GM12878 (cell line): ENCODE measurements around the gene HIGD2B. TPM values are rescaled to one million over a fixed set of nuclear protein-coding genes. Genes with fewer than 3 reads are reported as not detected.
"Not testable (repeated sequence)": the region's sequence is repeated elsewhere in the genome, so short reads cannot be mapped to it uniquely, and the experiment has no call there.

Experiments used
- ATAC-seq: fragments of 200-7000 bp; cut with Tn5 transposase; 3 replicates; pipeline ENCODE4 v1.9.1; 2020; ENCODE audit warnings: mild to moderate bottlenecking, moderate library complexity
- BruUV-seq: library from RNA; stranded (reverse); fragments of 400-500 nt; replicated peaks from 2 replicates; lab custom pipeline; 2021; lab: Mats Ljungman, UMichigan
- CTCF ChIA-PET: fragments of 300-600 bp; sonication (Branson Sonifier 250); formaldehyde crosslinking; extraction: SDS; loops from one replicate; lab custom pipeline; 2021; ENCODE audit warnings: inconsistent platforms; lab: Yijun Ruan, JAX
- POLR2A ChIA-PET: fragments of 350-600 bp; formaldehyde crosslinking; extraction: SDS; loops from one replicate; lab custom pipeline; 2021; ENCODE audit warnings: inconsistent platforms; lab: Charles Lee
- RAD21 ChIA-PET: fragments of 300-600 bp; sonication (Branson Sonifier 250); formaldehyde crosslinking; loops from one replicate; lab custom pipeline; 2023; ENCODE audit warnings: antibody characterized with exemption; ENCODE audit not compliant: unreplicated experiment; lab: Charles Lee
- SMC1A ChIA-PET: fragments of 300-600 bp; sonication (Branson Sonifier 250); formaldehyde crosslinking; loops from one replicate; lab custom pipeline; 2023; ENCODE audit not compliant: unreplicated experiment, uncharacterized antibody; lab: Charles Lee
- DNase-seq: peaks from one replicate; pipeline ENCODE4 v3.0.0-alpha.2; 2011; ENCODE audit warnings: low read depth, low spot score
- FAIRE-seq: peaks from 3 replicates; lab custom pipeline; 2011; peaks lifted over from hg19 to GRCh38; lab: Jason Lieb, UNC
- H2AFZ ChIP-seq: 2 replicates; pipeline ENCODE4 v1.6.0; 2011; ENCODE audit warnings: low read depth, low read length, control low read depth; ENCODE audit not compliant: control insufficient read depth
- H3K27ac ChIP-seq: 2 replicates; pipeline ENCODE4 v1.5.1; 2011; ENCODE audit warnings: control low read depth; ENCODE audit not compliant: control insufficient read depth, insufficient read depth
- H3K27me3 ChIP-seq, 2 experiments: replicated peaks in 1 of 2; 2 replicates each; pipeline versions ENCODE4 v1.6.0 to v1.6.1; 2011; ENCODE audit warnings: low read length in 1 of 2; ENCODE audit not compliant: control insufficient read depth in 2 of 2, insufficient read depth in 2 of 2
- H3K36me3 ChIP-seq, 2 experiments: 2 replicates each; pipeline ENCODE4 v1.5.1; 2011; ENCODE audit warnings: low read length in 1 of 2; ENCODE audit not compliant: control insufficient read depth in 2 of 2, insufficient read depth in 2 of 2
- H3K4me1 ChIP-seq: 2 replicates; pipeline ENCODE4 v1.6.1; 2011; ENCODE audit warnings: mild to moderate bottlenecking, low read length, moderate library complexity, mixed read lengths; ENCODE audit not compliant: control insufficient read depth, insufficient read depth
- H3K4me2 ChIP-seq: 2 replicates; pipeline ENCODE4 v1.6.0; 2011; ENCODE audit warnings: control low read depth; ENCODE audit not compliant: control insufficient read depth, insufficient read depth
- H3K4me3 ChIP-seq: fragments of 200-600 bp; sonication (generic); 2 replicates; pipeline ENCODE4 v1.5.1; 2016
- H3K79me2 ChIP-seq: 2 replicates; pipeline ENCODE4 v1.6.0; 2011; ENCODE audit warnings: low read length; ENCODE audit not compliant: control insufficient read depth, insufficient read depth
- H3K9ac ChIP-seq: 2 replicates; pipeline ENCODE4 v1.8.0; 2011; ENCODE audit warnings: low read length, control low read depth, mixed read lengths; ENCODE audit not compliant: control insufficient read depth, insufficient read depth
- H3K9me3 ChIP-seq: replicated peaks from 3 replicates; pipeline ENCODE4 v1.5.1; 2011; ENCODE audit warnings: mild to moderate bottlenecking, low read length; ENCODE audit not compliant: control insufficient read depth, insufficient read depth
- H4K20me1 ChIP-seq: 2 replicates; pipeline ENCODE4 v1.6.0; 2011; ENCODE audit not compliant: control insufficient read depth, insufficient read depth
- WGBS: methylation state at CpG from one replicate; pipeline ENCODE4 v1.1.6; 2016; ENCODE audit warnings: low lambda C conversion rate; ENCODE audit not compliant: insufficient replicate concordance, insufficient coverage; ENCODE audit errors: missing lambda C conversion rate; 5-methylcytosine and 5-hydroxymethylcytosine counted together
- in situ Hi-C: fragments of 300-500 bp; cut with MboI; formaldehyde crosslinking; loops from 9 replicates; pipeline ENCODE4 v1.14.3; 2018; ENCODE audit warnings: mixed read lengths
- intact Hi-C: fragments of 100-400 bp; cut with micrococcal nuclease; formaldehyde crosslinking; loops from one replicate; pipeline ENCODE4 v1.14.2; 2022; ENCODE audit not compliant: unreplicated experiment
- polyA plus RNA-seq, 11 experiments: library from polyadenylated mRNA; depleted of rRNA in 4 of 11; unstranded in 6 of 11; stranded (reverse) in 5 of 11; fragments of >200 nt; fragmentation: Nextera tagmentation in 4 of 11; fragmentation: Illumina TruSeq in 1 of 11; extraction: Ambion mirVana in 4 of 11; extraction: Trizol in 1 of 11; gene quantifications; 1 replicate in 1 of 11; 2 replicates in 10 of 11; pipeline versions ENCODE4 v1.2.1 to v1.2.3, GENCODE V29; 2011 to 2016; ENCODE audit warnings: inconsistent platforms in 2 of 11, missing spikeins in 2 of 11, low read depth in 1 of 11
- total RNA-seq, 4 experiments: library from RNA; depleted of rRNA in 3 of 4; stranded (reverse); fragments of >200 nt in 3 of 4; fragmentation: Illumina TruSeq in 1 of 4; extraction: Trizol in 1 of 4; gene quantifications; 2 replicates each; pipeline versions ENCODE4 v1.2.1 to v1.2.3, GENCODE V29; 2013 to 2021

HIGD2B gene
- total and polyA plus RNA-seq, 10 of the 15 experiments (the other 5 are each of a cell fraction or from before 2014, with no cell fraction given) = 0.10 to 0.56 TPM; not detected in 8

DNA sequence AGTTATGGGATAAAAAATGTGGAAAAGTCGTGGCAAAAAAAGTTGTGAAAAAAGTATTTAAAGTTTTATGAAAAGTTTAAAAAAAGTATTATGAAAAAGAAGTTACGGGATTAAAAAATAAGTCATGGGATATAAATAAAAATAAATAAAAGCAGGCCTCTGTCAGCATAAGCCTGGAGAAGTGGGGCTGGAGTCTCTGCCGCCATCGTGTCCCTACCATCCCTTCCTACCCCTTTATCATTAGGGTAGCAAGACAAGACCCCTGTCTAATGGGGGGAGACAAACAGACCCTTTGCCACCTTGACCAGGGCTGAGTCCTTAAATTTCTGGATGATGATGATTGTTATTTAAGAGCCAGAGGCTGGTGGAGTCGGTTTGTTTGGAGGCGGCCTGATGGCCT lies 16.2 kb downstream of the HIGD2B start:
- BruUV-seq, H3K79me2 ChIP-seq, H3K27me3 ChIP-seq, H2AFZ ChIP-seq, H3K9me3 ChIP-seq, H3K4me1 ChIP-seq, H3K27ac ChIP-seq, DNase-seq, H4K20me1 ChIP-seq, CTCF ChIA-PET, FAIRE-seq, intact Hi-C loops, H3K36me3 ChIP-seq, H3K4me3 ChIP-seq, RAD21 ChIA-PET, H3K9ac ChIP-seq, H3K4me2 ChIP-seq, SMC1A ChIA-PET, ATAC-seq, POLR2A ChIA-PET: not testable (repeated sequence)
- 69% methylated on average over 3 of the region's 6 CpGs for WGBS
- in situ Hi-C loops = loop anchor here (5.0 to 10.0 kb wide), 5 partner anchors 43 to 358 kb away; partner anchors contain the start of gene ARIH1

DNA sequence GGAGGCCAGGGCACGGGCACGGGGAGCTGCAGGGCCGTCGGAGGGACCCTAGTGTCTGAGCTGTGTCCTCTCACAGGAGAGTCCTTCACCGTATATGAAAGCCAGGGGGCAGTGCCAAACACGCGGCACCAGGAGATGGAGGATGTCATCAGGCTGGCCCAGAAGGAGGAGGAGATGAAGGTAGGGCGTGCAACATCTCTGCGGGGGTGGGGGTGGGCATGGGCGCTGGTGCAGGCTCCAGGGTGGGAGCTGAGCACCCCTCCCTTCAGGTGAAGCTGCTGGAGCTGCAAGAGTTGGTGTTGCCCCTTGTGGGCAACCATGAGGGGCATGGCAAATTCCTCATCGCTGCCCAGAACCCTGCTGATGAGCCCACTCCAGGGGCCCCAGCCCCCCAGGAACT lies 20.3 kb downstream of the HIGD2B start:
- in situ Hi-C loops, H2AFZ ChIP-seq, H3K4me1 ChIP-seq, DNase-seq, CTCF ChIA-PET, H4K20me1 ChIP-seq, H3K4me3 ChIP-seq, RAD21 ChIA-PET, H3K27ac ChIP-seq, H3K9me3 ChIP-seq, H3K36me3 ChIP-seq, FAIRE-seq, H3K4me2 ChIP-seq, ATAC-seq, BruUV-seq, intact Hi-C loops, H3K79me2 ChIP-seq, H3K9ac ChIP-seq, SMC1A ChIA-PET, POLR2A ChIA-PET, H3K27me3 ChIP-seq: not testable (repeated sequence)
- 32% methylated on average over 5 of the region's 11 CpGs for WGBS

DNA sequence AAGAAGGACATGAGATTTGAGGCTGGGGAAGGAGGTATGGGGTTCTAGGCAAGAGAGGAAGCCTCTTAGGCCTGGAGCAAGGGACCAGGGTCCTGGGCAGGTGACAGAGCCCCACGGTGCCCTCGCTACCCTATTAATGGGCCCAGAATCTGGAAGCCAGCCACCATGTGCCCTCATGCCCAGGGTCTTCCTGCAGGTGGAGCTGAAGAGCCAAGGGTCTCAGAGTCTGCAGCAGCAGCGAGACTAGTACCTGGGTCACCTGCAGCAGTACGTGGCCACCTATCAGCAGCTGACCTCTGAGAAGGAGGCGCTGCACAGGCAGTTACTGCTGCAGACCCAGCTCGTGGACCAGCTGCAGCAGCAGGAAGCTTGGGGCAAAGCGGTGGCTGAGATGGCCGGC lies 22.1 kb downstream of the HIGD2B start:
- H3K9me3 ChIP-seq, H3K4me2 ChIP-seq, DNase-seq, SMC1A ChIA-PET, ATAC-seq, H3K27me3 ChIP-seq, H3K4me1 ChIP-seq, H3K36me3 ChIP-seq, in situ Hi-C loops, H3K4me3 ChIP-seq, CTCF ChIA-PET, H3K27ac ChIP-seq, H2AFZ ChIP-seq, intact Hi-C loops, FAIRE-seq, H4K20me1 ChIP-seq, H3K9ac ChIP-seq, H3K79me2 ChIP-seq, BruUV-seq, POLR2A ChIA-PET, RAD21 ChIA-PET: not testable (repeated sequence)
- WGBS = 20% methylated on average over 2 of the region's 8 CpGs

DNA sequence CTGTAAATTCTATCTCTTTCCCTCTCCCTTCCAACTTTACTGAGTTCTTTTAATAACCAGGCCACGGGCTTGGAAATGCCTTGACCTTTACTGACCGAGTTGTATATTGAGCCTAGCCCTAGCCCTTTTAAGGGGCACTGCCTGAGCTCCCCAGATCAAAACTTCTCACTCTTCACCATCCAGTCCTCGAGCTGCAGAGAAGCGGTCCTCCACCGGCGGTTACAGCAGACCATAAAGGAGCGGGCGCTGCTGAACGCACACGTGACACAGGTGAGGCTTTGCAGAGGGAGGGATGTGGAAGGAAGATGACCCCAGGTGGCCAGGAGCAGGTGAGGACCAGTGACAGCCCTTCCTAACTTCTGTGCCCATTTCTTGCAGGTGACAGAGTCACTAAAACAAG lies 24.9 kb downstream of the HIGD2B start:
- H4K20me1 ChIP-seq, POLR2A ChIA-PET, SMC1A ChIA-PET, CTCF ChIA-PET, DNase-seq, H3K79me2 ChIP-seq, FAIRE-seq, in situ Hi-C loops, H3K27me3 ChIP-seq, RAD21 ChIA-PET, H3K4me3 ChIP-seq, H2AFZ ChIP-seq, H3K9me3 ChIP-seq, H3K4me1 ChIP-seq, intact Hi-C loops, H3K27ac ChIP-seq, H3K36me3 ChIP-seq, H3K4me2 ChIP-seq, ATAC-seq, BruUV-seq, H3K9ac ChIP-seq: not testable (repeated sequence)
- WGBS = 63% methylated on average over 8 of the region's 10 CpGs
